Measurements from ENCODE around the gene PRR23E. TPM values are rescaled to one million over a fixed set of nuclear protein-coding genes. Genes with fewer than 3 reads are reported as not detected.

Gene PRR23E
- not detected in 2 replicates for total RNA-seq

GRCh38 chr3:127192576-127193232 lies at the start of gene PRR23E:
Gene PRR23E (plus strand): TSS chr3:127193131. CDS start chr3:127196686, 3,555 bp downstream.

Small RNA genes lying within 50 kb of the gene (small RNA-seq; reads per million reads assigned to genes)
- gene RF00019 (not detected), gene RNU6-1047P (not detected)

Other genes with a start within 250 kb of the PRR23E start
- 114 and 138 TPM in 2 replicates for gene PLXNA1, start 210.0 kb upstream of the PRR23E start, total RNA-seq
- not detected in 2 replicates for gene PRR20G, start 94.9 kb downstream of the PRR23E start, total RNA-seq